Pons (tissue), 1 donor: ENCODE data around the gene BRD7.

Experiments
- DNase-seq: peaks from one replicate; pipeline ENCODE4 v3.0.0-alpha.2; 2016; ENCODE audit warnings: low spot score

BRD7 gene

DNA sequence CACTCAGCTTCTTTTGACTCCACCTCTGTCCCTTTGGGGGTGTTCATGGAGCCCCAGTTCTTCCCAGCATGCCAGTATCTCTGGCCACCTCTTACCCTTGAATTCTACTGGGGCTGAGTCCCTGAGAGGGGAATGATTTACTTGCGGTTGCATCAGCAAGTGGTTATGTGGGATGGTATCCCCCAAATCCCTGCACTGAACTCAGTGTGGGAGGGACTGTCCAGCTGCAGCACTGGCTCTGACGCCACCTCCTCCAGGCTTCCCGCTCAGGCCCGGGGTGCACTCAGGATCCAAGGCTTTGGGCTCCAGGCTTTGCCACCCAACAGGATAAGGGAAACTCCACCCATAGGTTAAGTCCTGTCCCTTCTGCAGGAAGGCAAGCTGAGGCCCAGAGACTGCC, 21.1 kb upstream of the BRD7 start:
- no peak for DNase-seq

DNA sequence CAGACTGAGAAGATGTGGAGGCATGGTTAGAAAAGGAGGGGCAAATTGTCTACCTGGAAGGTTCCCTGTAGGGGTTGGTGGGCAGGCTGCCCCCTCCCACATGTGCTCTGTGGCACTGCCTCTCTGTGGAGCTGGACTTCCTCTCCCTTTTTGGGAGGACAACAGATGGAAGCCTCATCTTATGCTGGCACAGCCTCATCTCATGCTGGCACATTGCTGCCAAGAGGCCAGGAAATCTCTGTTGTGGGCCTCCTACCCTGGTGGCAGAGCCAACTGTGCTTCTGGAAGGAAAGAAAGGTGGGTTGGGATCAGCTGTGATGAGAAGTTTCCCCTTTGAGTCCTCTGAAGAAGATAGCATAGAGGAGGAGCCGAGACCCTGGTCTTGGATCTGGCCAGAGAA, 19.7 kb upstream of the BRD7 start:
- DNase-seq = no peak

DNA sequence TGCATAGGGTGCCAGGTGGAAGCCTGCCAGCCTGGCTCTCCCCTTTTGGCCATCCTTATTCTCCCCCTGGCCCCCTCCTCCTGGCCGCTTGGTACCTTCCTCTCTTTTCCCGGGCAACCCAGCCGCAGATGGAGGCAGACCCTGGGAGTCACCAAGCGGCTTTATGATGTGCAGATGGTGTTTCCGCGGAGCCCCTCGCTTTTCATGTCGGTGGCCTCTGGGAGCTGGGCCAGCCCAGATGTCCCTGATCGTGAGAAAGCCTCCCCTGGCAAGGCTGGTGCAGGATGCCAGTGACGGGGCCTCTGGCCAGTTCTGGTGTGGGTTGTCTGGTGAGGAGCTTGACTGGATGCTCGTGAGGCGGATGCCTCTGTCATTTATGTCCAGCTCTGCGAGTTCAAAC, 18.0 kb upstream of the BRD7 start:
- no peak for DNase-seq

DNA sequence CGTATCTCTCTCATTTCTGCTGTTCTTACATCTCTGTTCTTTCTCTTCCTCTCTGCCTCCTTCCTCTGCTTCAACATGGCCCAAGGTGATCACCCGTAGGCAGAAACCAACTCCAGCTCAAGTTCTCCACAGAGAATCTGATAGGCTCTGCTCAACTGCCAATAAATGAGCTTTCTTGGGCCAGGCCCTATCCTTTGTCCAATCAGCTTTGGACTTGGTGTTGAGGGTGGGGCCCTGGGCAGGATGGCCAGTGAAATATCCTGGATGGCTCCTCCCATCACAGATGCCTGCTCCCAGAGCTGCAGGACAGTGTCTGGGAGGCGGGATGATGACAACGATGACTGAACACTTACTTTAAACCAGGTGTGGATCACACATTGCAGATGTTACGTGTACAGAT, 17.4 kb upstream of the BRD7 start:
- DNase-seq = no peak

DNA sequence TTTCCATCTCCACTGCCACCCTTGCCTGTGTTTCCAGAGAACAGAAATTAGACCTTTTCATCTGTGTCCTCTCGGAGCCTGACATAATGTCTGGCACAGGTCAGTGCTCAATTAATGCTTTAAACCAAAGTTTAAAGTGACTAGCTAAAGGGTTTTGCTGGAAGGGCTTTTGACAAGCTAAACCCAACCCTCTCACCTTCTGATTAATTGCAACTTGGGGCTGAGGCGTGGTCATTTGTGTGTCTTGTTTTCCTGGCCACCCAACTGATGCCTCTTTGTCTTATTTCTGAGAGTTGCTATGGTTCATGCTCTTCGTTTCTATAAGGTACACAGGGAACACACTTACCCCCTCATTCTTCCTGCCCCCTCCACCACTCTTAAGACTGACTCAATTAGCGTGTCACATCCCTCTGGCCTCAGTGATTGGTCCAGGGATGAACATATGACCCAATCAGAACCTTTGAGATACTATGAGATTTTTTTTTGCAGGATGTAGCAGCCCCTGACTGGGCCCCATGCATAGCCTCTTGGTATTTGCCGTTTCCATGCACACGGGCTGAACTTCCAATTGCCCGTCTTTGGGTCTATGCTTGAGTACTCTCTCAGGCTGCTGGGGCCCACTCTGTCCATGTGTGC, 15.8 kb upstream of the BRD7 start:
- DNase-seq = no peak

DNA sequence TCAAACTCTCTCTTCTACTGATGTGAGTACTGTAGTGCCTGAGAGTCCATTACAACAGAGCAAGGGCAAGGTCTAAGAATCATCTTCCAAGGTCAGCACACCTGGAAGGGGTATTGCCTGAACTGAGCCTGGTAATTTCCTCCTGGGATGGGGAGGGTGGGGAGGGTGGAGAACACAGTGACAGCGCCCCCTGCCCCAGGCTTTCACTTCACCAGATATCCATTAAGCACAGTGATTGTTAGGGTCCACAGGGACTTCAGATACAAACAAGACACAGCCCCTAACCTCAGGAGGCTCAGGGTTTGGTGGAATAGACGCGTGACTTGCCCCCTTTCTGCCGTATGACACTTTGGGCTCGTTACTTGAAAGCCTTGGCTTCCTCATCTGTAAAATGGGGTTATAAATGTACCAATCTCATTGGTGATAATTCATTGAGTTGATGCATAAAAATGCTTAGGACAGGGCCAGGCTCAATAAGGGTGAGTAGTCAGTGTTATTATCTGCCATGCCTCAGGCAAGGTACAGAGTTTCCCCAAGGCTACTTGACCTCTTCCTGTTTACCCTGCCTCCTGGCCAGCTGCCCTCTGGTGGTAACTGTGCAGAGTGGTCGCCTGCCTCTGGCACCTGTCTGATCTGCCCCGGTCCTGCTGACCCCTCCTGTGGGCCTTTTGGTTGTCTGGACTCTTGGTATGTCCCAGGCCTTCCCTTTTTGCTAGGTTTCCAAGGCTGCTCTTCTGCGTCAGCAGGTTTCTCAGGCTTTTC, 13.1 kb upstream of the BRD7 start:
- no peak for DNase-seq

DNA sequence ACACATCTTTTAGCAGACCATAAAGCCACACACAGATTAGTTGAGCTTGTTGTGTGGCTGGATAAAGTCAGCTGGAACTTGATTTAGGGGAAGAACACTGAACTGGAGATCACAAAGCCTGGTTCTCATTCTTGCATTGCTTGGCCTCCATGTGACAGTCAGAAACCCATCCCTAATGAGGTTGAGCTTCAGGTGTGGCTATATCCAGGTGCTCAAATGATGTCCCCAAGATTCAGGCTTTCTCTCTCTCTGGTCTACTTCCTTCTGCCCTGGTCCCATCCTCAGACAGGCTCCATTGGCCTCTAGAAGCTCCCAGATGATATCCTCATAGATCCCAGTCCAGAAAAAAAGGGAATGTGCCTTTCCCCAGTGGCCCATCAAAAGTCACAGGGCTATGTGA, 9.6 kb upstream of the BRD7 start:
- DNase-seq = no peak

DNA sequence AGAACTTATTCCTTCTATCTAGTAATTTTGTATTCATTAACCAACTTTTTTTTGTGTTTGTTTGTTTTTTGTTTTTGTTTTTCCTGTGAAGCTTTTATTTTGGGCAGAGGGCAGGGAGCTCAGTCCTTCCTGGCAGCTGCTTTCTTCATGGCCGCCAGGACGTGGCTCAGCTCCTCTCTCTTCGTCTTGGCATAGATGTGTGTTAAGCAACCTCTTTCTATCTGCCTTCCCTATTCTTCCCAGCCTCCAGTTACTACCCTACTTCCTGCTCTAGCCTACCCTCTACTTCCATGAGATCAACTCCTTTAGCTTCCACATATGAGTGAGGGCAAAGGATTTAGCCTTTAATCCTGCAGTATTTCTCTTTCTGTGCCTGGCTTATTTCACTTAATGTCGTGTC, 8.2 kb upstream of the BRD7 start:
- no peak for DNase-seq

DNA sequence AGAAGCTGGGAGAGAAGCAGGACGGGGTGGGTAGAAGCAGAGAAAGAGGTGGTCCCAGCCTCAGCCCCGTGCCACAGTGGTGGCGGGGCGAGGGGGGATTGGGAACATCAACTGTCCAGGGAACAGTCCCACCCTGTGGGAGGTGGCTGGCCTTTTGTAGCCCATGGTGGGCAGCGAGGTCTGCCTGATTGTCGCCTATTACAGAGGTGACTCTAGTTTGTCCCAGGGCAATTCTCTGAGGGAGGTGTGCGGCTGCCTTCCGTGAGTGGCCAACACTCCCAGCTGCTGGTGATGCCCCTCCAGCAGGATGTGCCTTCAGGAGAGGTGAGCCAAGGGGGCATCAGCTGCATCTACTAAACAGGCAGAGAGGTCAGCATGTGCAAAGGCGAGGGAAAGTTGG, 5.0 kb upstream of the BRD7 start:
- no peak for DNase-seq

DNA sequence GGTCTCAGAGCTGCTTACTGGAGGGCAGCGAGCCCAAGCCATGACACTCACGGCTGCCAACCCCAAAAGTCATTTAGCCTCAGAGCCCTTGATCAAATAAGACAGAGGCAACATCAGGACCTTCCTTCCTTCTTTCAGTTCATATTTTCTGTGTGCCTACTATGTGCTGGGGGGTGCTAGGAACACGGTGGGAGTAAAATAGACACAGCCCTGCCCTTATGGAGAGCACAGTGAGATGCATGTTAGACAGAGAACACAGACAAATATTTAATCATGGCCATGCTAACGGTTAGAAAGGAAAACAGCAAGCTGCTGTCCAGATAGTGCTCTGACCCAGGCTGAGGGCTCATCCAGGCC, 4.5 kb upstream of the BRD7 start:
- no peak for DNase-seq

DNA sequence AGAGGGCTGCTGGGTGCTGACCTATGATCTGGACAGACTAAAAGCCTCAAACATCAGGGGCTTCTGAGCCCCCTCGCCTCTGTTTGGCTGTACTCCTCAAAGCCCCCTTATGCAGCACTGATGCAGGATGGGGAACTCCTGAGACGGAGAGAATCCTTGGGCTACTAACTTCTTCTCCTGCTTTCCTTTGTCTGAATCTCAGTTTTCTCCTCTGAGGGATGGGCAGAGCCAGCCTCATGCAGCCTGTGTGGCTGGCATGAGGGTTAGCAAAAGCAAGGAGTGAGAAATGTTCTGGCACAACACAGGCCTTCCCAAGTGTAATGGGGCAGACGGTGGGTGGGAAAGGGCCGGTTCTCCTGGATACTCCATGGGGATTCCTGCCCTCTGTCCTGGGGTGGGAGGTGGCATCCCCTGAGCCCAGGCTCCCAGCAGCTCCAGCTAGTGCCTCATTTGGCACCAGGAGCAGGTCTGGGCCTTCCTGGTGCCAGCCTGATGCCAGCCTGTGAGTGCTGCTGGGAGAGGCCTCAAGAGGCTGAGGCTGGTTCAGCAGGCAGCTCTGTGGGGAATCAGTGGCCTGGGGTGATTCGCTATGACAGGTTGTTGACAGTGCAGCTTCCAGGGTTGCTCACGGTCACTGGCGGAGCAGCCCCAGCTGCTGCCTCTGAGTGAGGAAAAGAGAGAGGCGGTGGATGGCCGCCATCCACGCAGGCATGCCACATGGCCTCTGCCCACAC, 4.0 kb upstream of the BRD7 start:
- peak; percentile 24 for DNase-seq

DNA sequence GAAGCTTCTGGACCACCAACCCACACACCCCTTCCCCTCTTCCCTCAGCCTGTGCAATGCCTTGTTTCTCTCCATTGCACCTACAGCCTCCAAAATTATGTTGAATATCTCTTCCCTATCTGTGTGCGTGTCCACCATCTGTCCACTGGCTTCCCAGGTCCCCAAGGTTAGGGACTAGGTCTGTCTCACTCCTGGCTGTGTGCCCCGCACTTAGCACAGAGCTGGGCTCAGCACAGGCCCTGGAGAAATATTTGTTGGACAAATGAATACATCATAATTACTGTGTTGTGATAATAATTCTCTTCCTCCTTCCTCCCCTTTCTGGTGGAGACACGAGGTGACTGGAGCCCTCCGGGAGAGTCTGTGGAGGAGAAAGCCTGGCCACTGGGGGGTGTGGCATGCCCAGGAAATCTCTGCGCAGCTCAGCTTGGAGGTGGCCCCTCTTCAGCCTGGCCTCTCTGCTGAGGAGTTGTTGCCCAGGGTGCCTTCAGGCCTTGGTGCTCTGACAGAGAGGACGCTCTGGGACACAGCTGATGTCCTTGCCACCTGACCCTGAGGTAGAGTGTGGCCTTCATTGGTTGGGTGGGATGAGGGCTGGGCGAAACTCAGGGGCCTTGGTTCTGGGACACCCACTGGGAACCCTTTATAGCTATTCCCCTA, 3.3 kb upstream of the BRD7 start:
- DNase-seq = peak; percentile 60

DNA sequence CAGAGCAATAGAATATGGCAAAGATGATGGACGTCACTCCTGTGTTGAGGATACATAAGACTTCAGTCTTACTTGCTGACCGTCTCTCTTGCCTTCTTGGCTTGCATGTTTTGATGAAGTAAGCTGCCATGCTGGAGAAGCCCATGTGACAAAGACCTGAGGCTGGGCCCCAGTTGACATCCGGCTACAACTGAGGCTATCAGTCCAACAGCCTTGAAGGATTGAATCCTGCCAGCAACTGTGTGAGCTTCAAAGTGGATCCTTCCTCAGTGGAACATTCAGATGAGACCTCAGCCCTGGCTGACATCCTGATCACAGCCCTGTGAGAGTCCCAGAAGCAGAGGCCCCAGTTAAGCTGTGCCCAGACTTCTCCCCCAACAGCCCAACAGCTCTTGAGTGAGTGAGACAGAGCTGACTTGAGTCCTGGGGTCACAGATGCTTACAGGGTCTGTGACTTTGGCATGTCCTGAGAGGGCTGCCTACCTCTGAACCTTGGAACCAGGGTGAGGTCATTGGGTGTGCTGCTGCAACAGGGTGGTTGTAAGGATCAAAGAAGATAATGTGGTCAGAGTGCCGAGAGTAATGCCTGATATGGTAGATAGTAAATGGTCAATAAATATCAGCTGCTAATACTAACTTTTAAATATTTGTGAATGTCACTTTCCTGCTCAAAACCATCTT, 2.4 kb upstream of the BRD7 start:
- no peak for DNase-seq

DNA sequence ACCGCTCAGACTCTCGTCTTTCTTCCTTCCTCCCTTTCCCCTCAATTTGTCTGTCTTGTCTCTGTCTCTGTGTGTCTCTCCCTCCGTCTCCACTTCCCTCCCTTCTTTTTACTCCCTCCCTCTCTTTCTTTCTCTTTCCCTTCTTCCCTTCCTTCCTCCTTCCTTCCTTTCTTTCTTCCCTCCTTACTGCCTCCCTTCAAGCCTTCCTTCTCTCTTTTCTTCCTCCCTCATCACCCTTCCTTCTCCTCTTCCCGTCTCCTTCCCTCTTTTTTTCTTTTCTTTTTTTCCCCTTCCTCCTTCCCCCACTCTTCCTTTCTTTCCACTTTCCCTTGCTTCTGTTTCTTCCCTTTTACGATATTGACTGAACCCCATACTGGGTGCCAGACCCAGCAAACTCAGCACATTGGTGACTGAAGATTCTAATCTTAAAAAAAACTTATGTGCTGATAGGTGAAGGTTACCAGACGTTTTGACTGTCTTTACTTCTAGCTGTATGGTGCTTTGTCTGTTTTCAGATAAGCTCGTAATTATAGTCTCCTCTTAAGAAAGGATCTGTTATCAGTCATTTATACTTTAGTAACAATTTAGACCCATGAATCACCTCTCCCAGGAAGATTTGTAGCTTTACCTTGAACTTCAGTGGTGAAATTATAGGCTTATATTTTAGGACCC, 481 bp upstream of the BRD7 start:
- DNase-seq = peak; percentile 45

DNA sequence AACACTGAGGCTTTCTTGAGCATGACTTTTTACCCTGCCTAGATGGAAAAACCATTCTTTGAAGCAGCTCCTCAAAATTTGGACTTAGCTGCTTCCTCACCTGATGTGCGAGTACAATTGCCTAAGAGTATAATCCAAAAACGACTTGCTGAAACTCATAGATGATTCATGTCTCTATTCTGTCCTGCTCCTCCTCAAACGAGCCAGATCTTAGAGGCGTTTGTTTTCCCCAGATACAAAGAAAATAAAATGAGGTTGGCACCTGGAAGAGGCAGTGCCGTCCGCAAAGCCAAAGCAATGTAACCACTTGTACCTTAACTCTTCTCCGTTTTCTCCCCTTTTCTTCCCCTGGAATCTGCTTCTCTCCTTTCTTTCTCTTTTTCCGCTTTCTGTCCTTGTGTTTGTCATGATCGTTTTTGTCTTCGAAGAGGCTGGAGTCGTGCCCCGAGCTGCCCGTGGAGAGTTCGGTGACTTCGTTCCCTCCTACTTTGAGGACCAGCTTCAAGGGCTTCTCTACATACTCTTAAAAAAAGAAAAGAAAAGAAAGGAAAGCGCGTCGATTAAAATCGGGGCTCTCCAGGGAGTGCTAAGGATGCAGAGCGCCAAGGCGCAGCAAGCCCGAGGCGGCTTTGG, 895 bp downstream of the BRD7 start:
- no peak for DNase-seq

DNA sequence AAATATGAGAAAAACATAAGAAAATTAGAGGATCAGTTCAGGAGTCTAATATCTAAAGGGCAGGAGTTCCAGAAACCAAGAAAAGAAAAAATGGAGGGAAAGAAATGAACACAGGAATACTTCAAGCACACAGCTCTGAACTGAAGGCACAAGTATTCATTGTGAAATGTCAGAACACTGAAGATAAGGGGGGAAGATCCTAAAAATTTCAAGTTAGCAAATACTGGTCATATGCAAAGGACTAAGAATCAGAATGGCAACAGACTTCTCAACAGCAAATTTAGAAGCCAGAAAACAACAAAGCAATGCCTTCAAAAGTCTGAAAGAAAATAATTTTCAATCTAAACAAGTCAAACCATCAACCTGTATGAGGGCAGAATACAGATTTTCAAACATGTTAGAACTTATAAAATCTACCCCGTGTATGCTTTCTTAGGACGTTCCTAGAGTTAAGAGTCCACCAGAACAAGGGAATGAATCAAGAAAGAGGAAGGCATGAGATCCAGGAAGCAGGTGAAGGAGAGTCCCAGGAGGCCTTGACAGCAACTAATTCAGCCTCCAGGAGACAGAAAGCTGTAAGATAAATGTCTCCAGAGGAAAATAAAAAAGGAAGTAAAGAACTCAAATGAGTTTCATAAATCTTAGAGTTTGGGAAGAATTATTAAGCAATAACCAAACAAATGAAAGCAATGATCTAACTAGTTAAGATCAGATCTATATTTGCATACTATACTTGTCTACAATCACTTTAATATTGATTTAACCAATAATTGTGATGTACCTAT, 2.8 kb downstream of the BRD7 start:
- DNase-seq = no peak

DNA sequence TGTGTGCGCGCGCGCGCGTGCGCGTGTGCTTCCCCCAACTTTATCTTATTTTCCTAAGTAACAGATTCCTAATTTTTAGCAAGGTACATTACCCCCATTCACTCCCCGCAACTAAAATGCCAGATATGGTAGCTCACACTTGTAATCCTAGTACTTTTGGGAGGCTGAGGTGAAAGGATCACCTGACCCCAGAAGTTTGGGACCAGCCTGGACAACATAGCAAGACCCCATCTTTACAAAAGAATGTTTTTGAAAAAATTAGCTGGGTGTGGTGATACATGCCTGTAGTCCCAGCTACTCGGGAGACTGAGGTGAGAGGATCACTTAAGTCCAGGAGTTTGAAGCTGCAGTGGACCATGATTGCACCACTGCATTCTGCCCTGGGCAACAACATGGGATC, 5.1 kb downstream of the BRD7 start:
- DNase-seq = no peak

DNA sequence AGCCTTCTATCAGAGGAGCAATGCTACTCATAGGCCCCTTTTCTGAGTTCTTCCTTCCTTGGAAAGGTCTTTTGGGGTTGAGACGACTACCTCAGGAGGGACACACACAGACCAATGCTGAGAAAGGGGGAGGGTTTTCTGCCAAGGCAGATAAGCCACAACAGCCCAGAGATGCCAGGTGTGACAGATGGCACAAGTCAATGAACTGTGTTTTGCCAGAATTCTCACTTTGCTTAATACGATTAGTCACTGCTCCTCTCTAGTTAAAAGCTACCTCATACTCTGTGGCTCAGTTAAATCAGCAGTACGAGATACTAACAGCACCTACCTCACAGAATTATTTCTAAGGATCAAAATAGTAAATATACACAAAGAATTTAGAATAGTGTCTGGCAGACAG, 8.0 kb downstream of the BRD7 start:
- DNase-seq = no peak

DNA sequence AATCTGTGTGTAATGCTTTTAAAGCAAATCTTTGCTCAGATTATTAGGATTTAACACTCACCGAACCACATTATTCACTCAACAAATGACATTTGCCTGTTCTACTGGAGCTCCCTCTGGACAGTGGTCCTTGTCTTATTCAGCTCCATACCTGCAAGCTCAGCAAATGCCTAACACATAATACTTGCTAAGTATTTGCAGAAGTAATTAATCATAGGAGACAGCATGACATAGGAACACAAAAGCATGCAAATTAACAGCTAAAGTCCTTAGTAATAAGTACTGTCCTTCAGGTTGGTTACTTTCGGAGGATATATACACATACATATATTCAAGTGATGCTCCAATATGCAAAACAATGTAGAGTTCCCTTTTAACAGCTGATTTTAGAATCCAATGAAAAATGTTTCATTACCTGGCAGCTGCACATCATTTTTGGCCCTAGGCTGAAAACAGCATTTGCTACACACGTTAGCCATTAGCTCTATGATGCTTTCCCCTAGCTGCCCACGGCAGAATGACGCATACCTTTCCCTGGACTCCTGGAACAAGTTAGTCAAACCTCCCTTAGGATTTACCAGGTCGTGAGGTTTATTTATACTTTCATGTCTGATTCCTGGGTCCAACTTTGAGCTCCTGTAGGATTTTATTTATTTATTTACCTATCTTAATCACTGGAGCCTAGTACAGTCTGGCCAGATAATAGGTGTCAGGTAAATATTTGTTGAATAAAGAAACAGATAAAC, 8.6 kb downstream of the BRD7 start:
- no peak for DNase-seq

DNA sequence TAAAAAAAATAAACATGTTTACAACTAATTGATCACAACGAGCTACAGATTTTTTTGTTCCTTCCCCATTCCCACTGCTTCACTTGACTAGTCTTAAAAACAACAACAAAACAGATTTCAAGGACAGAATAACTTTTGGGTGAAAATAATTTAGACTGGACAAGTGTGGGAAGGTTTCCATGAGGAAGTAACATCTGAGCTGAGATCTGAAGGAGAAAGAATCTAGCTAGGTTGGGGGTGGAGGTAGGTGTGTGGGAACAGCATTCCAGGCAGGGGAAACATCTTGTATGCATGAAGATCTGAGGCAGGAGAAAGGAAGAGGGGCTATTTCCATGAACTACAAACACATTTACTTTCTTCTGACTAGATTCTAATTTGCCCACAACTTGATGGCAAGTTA, 9.2 kb downstream of the BRD7 start:
- DNase-seq = no peak
